Activated CD4-positive, alpha-beta T cell treated with anti-CD3 and anti-CD28 coated beads, Interleukin-2, amount 50 U/mL, for 48 hours (primary cell): ENCODE data around the gene CLEC4E.
"Not testable (repeated sequence)": the region's sequence is repeated elsewhere in the genome, so short reads cannot be mapped to it uniquely, and the experiment has no call there.

Source experiments
- DNase-seq, 2 experiments: peaks; one replicate each; pipeline ENCODE4 v3.0.0-alpha.2; 2020

Gene CLEC4E

DNA sequence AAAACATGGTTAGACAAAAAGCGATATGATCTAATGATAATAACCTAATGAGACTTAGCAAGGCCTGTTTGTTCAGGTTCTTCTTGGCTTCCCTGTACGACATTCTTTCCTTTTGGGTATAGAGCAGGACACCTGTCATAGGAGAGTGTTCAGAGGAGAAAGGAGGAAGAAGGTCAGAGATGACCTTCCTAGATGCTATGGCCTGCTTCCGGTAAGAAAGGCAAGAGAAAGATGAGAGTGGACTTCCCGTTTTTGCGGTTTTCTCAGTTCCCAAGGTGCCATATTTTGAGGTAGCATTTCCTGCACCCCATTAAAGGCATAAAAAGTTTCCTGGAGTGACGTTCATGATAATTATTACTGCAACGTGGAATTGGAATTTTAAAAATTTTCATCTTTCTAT, 8.7 kb downstream of the CLEC4E start:
- DNase-seq, result no peak

GRCh38 chr12:8527250-8528130, 13.2 kb downstream of the CLEC4E start:
- DNase-seq, result no peak

GRCh38 chr12:8519171-8519570, 21.5 kb downstream of the CLEC4E start:
- DNase-seq, result no peak

GRCh38 chr12:8517971-8518370, 22.7 kb downstream of the CLEC4E start:
- no peak for DNase-seq

GRCh38 chr12:8513256-8513655, 27.4 kb downstream of the CLEC4E start, which contains the start of gene CLEC4D:
Gene CLEC4D (plus strand): TSS chr12:8513503. CDS start chr12:8513733, 230 bp downstream.
- DNase-seq, result no peak

GRCh38 chr12:8508910-8509841, 31.5 kb downstream of the CLEC4E start:
- DNase-seq, result no peak

- no peak for DNase-seq
Observed at GRCh38 chr12:8508223-8508622, 32.5 kb downstream of the CLEC4E start.

DNA sequence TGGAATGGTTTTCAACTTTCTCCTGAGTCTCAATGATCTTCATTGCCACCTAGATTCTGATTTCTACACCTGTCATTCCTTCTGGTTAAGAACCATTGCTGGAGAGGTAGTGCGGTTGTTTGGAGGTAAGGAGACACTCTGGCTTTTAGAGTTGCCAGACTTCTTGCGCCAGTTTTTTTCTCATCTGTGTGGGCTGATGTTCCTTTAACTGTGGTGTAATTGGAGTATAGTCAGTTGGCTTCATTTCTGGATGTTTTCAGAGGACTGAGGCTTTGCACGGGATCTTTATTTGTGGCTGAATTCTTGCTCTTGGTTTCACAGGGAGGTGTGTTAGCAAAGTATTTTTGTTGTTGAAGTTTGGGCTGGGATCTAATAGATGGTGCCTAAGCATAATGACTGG, 33.1 kb downstream of the CLEC4E start:
- DNase-seq, result no peak

- DNase-seq, result no peak
Observed at GRCh38 chr12:8504351-8504750, 36.4 kb downstream of the CLEC4E start.

- no peak for DNase-seq
Observed at GRCh38 chr12:8501720-8502119, 39.0 kb downstream of the CLEC4E start.

GRCh38 chr12:8499616-8500015, 41.1 kb downstream of the CLEC4E start:
- DNase-seq, result no peak

GRCh38 chr12:8496074-8496473, 44.6 kb downstream of the CLEC4E start:
- not testable (repeated sequence) for DNase-seq

- DNase-seq, result not testable (repeated sequence)
Observed at GRCh38 chr12:8495671-8496070, 45.0 kb downstream of the CLEC4E start.

DNA sequence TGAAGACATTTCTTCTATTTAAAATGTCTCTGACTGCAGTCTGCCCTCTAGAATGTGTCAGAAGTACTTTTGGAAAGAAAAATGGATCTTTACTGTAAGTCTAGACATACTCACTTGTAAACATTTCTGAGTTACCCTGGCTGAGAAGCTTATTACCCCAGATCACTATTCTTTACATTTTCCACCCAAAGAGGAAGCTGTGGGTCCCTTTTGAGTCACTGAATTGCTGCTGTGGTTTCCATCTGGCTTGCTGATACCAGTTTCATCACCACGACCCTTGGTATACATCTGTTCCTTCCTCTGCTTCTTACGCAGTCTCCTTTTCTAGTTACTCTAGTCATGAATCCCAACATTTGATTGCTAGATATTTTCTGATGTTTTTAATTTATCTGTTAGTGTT, 47.6 kb downstream of the CLEC4E start:
- peak; percentile 30 to 47 for DNase-seq

- no peak for DNase-seq
Observed at GRCh38 chr12:8491646-8492530, 48.8 kb downstream of the CLEC4E start.
